ENCODE results near the gene ISCU.

The ISCU gene

DNA sequence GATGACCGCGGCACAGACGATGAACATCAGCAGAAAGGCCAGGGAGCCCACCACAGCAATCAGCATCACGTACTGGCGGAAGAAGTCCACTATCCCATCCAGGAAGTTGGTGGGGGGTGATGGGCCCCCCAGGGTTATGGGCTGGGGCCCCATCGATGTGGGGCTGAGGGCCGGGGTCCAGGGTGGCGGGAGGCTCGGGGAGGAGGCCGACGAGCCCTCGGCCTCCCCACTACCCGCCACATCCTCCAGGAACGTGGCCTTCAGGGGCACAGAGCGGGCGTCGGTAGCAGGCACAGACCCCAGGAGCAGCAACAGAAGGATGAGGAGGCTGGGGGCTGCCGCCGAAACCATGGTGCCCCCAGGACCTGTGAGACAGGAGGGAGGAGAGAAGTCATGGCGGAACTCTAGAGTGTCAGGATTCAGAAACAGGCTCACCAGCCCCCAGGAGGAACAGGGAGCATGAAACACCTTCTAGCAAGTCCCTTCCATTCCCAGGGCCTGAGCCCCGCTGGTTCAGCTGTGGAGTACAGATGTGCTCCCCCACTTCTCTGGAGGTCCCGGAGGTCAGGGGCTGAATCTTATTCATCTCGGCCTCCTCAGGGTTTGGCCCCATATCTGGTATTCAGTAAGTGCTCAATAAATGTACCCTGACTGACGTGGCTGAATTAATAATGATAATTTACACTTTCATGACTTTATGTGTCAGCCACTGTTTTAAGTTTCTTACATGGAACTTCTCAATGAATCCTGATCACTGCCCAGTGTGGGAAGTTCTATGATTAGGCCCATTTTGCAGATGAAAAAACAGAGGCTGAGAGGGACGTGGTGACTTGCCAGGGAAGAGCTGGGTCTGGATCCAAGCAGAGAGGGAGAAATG lies 29.9 kb downstream of the ISCU start:
- in situ Hi-C loops (cut with HindIII; ENCODE audit: low sequenced_read_pairs) = no loop called here
- no peak overlapping the region for H3K4me3 ChIP-seq (ENCODE audit: low read depth, low read length)

DNA sequence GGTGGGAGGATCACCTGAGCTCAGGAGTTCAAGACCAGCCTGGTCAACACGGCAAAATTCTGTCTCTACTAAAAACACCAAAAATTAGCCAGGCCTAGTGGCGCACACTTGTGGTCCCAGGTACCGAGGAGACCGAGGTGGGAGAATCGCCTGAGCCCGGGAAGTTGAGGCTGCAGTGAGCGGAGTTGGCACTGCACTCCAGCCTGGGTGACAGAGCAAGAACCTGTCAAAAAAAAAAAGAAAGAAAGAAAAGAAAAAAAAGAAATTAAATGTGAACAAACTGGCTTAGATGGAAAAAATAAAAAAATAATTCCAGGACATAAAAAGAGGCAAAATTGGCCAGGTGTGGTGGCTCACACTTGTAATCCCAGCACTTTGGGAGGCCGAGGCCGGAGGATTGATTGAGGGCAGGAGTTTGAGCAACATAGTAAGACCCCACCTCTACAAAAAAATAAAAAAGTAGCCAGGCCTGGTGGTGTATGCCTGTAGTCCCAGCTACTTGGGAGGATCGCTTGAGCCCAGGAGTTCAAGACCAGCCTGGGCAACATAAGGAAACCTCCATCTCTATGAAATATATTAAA lies 32.0 kb downstream of the ISCU start:
- DNase-seq (ENCODE audit: low read depth, low spot score) = no peak
- no peak overlapping the region for H3K4me3 ChIP-seq (ENCODE audit: low read depth, low read length)
- in situ Hi-C loops (cut with HindIII; ENCODE audit: low sequenced_read_pairs) = no loop called here
- TF ChIP-seq, protein P1, sequence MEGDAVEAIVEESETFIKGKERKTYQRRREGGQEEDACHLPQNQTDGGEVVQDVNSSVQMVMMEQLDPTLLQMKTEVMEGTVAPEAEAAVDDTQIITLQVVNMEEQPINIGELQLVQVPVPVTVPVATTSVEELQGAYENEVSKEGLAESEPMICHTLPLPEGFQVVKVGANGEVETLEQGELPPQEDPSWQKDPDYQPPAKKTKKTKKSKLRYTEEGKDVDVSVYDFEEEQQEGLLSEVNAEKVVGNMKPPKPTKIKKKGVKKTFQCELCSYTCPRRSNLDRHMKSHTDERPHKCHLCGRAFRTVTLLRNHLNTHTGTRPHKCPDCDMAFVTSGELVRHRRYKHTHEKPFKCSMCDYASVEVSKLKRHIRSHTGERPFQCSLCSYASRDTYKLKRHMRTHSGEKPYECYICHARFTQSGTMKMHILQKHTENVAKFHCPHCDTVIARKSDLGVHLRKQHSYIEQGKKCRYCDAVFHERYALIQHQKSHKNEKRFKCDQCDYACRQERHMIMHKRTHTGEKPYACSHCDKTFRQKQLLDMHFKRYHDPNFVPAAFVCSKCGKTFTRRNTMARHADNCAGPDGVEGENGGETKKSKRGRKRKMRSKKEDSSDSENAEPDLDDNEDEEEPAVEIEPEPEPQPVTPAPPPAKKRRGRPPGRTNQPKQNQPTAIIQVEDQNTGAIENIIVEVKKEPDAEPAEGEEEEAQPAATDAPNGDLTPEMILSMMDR (IDR thresholded peaks at IDR 0.05; ENCODE audit: low read depth, low read length) = no peak

More for the DNA sequence above, 29.9 kb downstream of the ISCU start:
- TF ChIP-seq, protein P1 (IDR thresholded peaks at IDR 0.05; ENCODE audit: low read depth, low read length) = no peak
- DNase-seq (ENCODE audit: low read depth, low spot score) = no peak

DNA sequence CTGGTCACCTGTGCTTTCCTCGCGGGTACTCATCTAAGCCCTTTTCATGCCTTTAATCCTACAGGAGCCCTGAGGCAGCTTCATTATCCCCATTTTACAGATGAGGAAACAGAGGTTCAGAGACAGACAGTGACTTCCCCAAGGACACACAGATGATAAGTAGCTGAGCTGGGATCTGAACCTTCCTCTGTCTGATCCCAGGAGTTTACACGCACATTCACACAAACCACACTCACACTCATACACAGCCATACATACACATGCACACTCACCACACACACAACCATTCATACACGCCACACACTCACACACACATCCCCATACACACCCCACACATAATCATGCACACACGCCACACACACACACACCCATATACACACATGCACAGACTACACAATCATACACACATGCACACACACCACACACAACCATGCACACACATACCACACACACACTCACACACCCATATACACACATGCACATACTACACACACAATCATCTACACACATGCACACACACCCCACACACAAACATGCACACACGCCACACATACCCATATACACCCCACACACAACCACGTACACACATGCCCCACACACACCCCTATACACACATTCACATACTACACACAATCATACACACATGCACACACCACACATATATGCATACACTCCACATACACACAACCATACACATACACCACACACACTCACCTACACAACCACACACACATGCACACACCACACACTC lies 32.7 kb downstream of the ISCU start:
- H3K4me3 ChIP-seq (ENCODE audit: low read depth, low read length) = no peak overlapping the region
- TF ChIP-seq, protein P1 (IDR thresholded peaks at IDR 0.05; ENCODE audit: low read depth, low read length) = no peak
- in situ Hi-C loops (cut with HindIII; ENCODE audit: low sequenced_read_pairs) = no loop called here

DNA sequence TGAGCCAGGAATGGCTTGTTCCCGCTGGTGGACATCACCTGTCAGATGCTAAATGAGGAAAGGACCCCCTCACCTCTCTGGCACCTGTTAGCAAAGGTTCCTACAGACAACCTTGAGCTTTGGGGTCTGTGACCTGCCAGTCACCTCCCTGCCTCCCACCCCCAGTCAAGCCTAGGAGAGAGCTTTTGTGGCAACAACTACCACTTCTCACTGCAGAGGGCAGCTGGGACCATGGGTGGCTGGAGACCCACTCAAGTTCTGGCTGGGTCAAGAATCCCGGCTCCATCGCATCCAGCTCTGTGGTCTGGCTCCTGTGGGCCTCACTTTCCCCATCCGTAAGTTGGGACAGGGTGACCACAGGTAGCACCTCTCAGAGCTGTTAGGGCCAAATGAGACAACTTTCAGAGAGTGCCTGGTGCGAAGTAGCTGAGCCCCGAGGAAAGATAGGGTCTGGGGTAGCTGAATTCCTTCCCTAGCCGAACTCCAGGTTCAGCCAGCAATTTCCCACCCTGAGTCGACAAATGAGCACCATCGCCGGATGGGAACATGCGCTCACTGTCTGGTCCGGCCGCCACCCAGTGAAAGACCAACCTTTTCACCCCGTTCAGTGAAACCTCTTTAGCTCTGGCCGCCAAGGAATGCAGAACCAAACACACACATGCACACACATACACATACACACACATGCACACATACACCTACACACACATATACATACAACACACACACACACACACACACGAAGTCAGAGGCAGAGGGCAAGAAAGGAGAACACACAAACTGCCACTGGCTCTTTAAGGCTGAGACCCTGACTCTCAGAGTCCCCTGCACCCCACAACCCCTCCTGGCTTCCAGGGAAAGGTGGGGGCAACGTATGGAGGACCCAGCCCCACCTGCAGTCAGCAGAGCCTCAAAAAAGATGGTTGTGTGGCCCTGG lies 33.6 kb downstream of the ISCU start:
- TF ChIP-seq, protein P1 (IDR thresholded peaks at IDR 0.05; ENCODE audit: low read depth, low read length) = no peak
- in situ Hi-C loops (cut with HindIII; ENCODE audit: low sequenced_read_pairs) = no loop called here
- no peak overlapping the region for H3K4me3 ChIP-seq (ENCODE audit: low read depth, low read length)
- no peak for DNase-seq (ENCODE audit: low read depth, low spot score)

More for the DNA sequence above, 32.7 kb downstream of the ISCU start:
- no peak for DNase-seq (ENCODE audit: low read depth, low spot score)

DNA sequence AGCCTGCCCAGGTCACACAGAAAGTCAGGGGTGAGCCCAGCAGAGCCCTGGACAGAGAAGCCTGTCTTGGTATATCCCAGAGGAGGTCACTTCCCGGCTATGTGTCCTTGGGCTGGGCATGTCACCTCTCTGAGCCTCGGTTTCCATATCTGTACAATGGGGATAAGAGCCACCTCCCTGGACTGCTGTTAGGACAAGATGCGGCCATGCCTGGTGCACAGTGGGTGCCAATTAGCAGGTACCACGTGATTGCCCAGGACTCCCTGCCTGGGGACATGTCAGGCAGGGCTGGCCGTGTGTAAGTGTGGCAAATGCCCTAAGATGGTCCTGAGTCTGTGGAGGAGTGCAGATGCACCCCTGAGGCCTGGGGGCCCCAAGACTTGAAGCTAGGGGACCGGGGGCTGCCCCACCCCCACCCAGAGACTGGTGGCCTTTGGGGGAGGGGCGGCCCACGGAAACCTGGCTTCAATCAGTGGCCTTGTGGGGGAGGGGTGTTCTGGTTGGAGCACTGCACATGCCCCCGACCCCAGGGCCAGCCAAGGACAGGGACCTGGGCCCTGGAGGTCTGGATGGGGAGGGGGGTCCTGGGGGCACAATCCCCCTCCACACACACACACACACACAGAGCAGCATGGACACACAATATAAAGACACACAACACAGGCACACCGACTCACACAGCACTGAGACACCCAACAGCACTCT lies 34.6 kb downstream of the ISCU start:
- no peak for DNase-seq (ENCODE audit: low read depth, low spot score)
- peak overlapping the region; percentile 20 for H3K4me3 ChIP-seq (ENCODE audit: low read depth, low read length)
- TF ChIP-seq, protein P1 (IDR thresholded peaks at IDR 0.05; ENCODE audit: low read depth, low read length) = no peak
- in situ Hi-C loops (cut with HindIII; ENCODE audit: low sequenced_read_pairs) = no loop called here
